ENCODE data around the gene GPR142.

The GPR142 gene

GRCh38 chr17:74344658-74345057 is 22.6 kb upstream of the GPR142 start:
- no peak for DNase-seq (ENCODE audit: low read depth in 2 of 2)

GRCh38 chr17:74345433-74346241 is 21.7 kb upstream of the GPR142 start:
- DNase-seq (ENCODE audit: low read depth in 2 of 2) = no peak

- DNase-seq (ENCODE audit: low read depth in 2 of 2) = no peak
Measured at GRCh38 chr17:74347646-74348045, 19.7 kb upstream of the GPR142 start.

GRCh38 chr17:74349120-74349519 is 18.2 kb upstream of the GPR142 start:
- DNase-seq (ENCODE audit: low read depth in 2 of 2) = no peak

- DNase-seq (ENCODE audit: low read depth in 2 of 2) = no peak
Measured at GRCh38 chr17:74350486-74350885, 16.8 kb upstream of the GPR142 start.

- no peak for DNase-seq (ENCODE audit: low read depth in 2 of 2)
Measured at GRCh38 chr17:74351552-74352210, 15.6 kb upstream of the GPR142 start.

GRCh38 chr17:74353446-74354060 is 13.8 kb upstream of the GPR142 start:
- DNase-seq (ENCODE audit: low read depth in 2 of 2) = no peak

GRCh38 chr17:74354123-74354522 is 13.2 kb upstream of the GPR142 start:
- DNase-seq (ENCODE audit: low read depth in 2 of 2) = peak; percentile 44 to 62

- no peak for DNase-seq (ENCODE audit: low read depth in 2 of 2)
Measured at GRCh38 chr17:74354561-74354960, 12.7 kb upstream of the GPR142 start.

GRCh38 chr17:74355065-74355464 is 12.2 kb upstream of the GPR142 start:
- DNase-seq (ENCODE audit: low read depth in 2 of 2) = no peak

GRCh38 chr17:74356646-74357465 is 10.4 kb upstream of the GPR142 start:
- no peak for DNase-seq (ENCODE audit: low read depth in 2 of 2)

GRCh38 chr17:74357466-74357809 is 9.9 kb upstream of the GPR142 start:
- no peak for DNase-seq (ENCODE audit: low read depth in 2 of 2)

- no peak for DNase-seq (ENCODE audit: low read depth in 2 of 2)
Measured at GRCh38 chr17:74358697-74359096, 8.6 kb upstream of the GPR142 start.

- DNase-seq (ENCODE audit: low read depth in 2 of 2) = no peak
Measured at GRCh38 chr17:74359916-74360315, 7.4 kb upstream of the GPR142 start.

- DNase-seq (ENCODE audit: low read depth in 2 of 2) = no peak
Measured at GRCh38 chr17:74360899-74361229, 6.4 kb upstream of the GPR142 start.

GRCh38 chr17:74361230-74362068 is 5.9 kb upstream of the GPR142 start, which contains the start of gene BTBD17:
TSS of gene BTBD17 (minus strand) at chr17:74361868. CDS start at chr17:74361819, 49 bp downstream.
- no peak for DNase-seq (ENCODE audit: low read depth in 2 of 2)

GRCh38 chr17:74362069-74362405 is 5.3 kb upstream of the GPR142 start:
- DNase-seq (ENCODE audit: low read depth in 2 of 2) = no peak

- DNase-seq (ENCODE audit: low read depth in 2 of 2) = no peak
Measured at GRCh38 chr17:74362810-74363498, 4.4 kb upstream of the GPR142 start.

GRCh38 chr17:74368341-74369081 is 1.2 kb downstream of the GPR142 start:
- peak; percentile 43 to 47 for DNase-seq (ENCODE audit: low read depth in 2 of 2)

GRCh38 chr17:74369221-74369620 is 1.9 kb downstream of the GPR142 start:
- peak; percentile 39 to 53 for DNase-seq (ENCODE audit: low read depth in 2 of 2)
